Upper lobe of right lung (tissue), 1 donor: ENCODE measurements around the gene CDK14. TPM values are rescaled to one million over a fixed set of nuclear protein-coding genes. Genes with fewer than 3 reads are reported as not detected.

Experiments
- ATAC-seq: fragments of 200-7000 bp; cut with Tn5 transposase; one replicate; pipeline ENCODE4 v1.9.1; 2020; ENCODE audit warnings: mild to moderate bottlenecking, moderate library complexity
- DNase-seq: peaks from one replicate; pipeline ENCODE4 v3.0.0-alpha.2; 2020
- H3K27ac ChIP-seq: fragments of 200-600 bp; one replicate; pipeline ENCODE4 v1.8.0; 2022
- H3K27me3 ChIP-seq: fragments of 200-600 bp; one replicate; pipeline ENCODE4 v1.8.0; 2022; ENCODE audit warnings: mild to moderate bottlenecking
- H3K36me3 ChIP-seq: fragments of 200-600 bp; one replicate; pipeline ENCODE4 v1.8.0; 2022
- H3K4me1 ChIP-seq: fragments of 200-600 bp; one replicate; pipeline ENCODE4 v1.8.0; 2022
- H3K4me3 ChIP-seq: fragments of 200-600 bp; one replicate; pipeline ENCODE4 v1.8.0; 2022; ENCODE audit warnings: mild to moderate bottlenecking
- H3K9me3 ChIP-seq: fragments of 200-600 bp; one replicate; pipeline ENCODE4 v1.8.0; 2022
- intact Hi-C: fragments of 100-400 bp; cut with DNase I; formaldehyde crosslinking; loops from one replicate; pipeline ENCODE4 v1.11.0; 2022
- total RNA-seq: library from RNA; stranded (reverse); fragmentation: NEBNext Ultra II Directional; extraction: Animal tissue kit (Norgen Biotek cat#: 25700); gene quantifications from one replicate; pipeline ENCODE4 v1.2.1, GENCODE V29; 2021
- TF ChIP-seq, protein P1 (sequence below): fragments of 200-600 bp; IDR thresholded peaks from one replicate; pipeline ENCODE4 v1.8.0; 2022; ENCODE audit warnings: antibody characterized with exemption
- donor health status: DM: no; HTN: yes; CAD: no; lungs with severe emphysema.

CDK14 gene
- total RNA-seq, 1 donor from 2014 or later: 47.2 TPM

- no peaks in the 10 kb centered on the region for H3K36me3 ChIP-seq
- no peaks in the 10 kb centered on the region for H3K27me3 ChIP-seq
- ATAC-seq: no peak
- no peak overlapping the region for H3K4me3 ChIP-seq
- H3K9me3 ChIP-seq: no peaks in the 10 kb centered on the region
- DNase-seq: no peak
- intact Hi-C loops: no loop called here
- TF ChIP-seq, protein P1, sequence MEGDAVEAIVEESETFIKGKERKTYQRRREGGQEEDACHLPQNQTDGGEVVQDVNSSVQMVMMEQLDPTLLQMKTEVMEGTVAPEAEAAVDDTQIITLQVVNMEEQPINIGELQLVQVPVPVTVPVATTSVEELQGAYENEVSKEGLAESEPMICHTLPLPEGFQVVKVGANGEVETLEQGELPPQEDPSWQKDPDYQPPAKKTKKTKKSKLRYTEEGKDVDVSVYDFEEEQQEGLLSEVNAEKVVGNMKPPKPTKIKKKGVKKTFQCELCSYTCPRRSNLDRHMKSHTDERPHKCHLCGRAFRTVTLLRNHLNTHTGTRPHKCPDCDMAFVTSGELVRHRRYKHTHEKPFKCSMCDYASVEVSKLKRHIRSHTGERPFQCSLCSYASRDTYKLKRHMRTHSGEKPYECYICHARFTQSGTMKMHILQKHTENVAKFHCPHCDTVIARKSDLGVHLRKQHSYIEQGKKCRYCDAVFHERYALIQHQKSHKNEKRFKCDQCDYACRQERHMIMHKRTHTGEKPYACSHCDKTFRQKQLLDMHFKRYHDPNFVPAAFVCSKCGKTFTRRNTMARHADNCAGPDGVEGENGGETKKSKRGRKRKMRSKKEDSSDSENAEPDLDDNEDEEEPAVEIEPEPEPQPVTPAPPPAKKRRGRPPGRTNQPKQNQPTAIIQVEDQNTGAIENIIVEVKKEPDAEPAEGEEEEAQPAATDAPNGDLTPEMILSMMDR: no peak
- H3K4me1 ChIP-seq: no peaks in the 10 kb centered on the region
- no peak overlapping the region for H3K27ac ChIP-seq
Observed at GRCh38 chr7:90869335-90869734, 273.2 kb downstream of the CDK14 start.

DNA sequence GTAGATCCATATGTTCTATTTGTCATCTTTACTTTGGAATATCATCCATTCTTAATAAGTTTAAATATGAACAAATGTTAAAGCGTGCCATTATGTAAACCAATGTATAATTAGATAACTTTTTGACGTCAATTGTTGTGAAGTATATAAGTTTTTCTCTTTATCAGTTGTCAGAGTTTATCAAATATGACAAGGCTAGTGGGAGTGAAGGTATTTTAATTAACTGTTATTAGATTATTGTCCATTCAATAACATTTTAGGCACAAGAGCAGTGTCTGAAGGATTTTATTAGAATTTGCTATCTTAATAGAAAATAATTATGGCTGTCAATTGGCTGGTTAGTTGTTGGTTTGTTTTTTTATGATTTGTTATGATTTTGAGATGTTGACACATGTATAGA lies 280.6 kb downstream of the CDK14 start:
- H3K27me3 ChIP-seq: no peaks in the 10 kb centered on the region
- intact Hi-C loops: no loop called here
- no peaks in the 10 kb centered on the region for H3K9me3 ChIP-seq
- TF ChIP-seq, protein P1: no peak
- ATAC-seq: no peak
- H3K4me3 ChIP-seq: no peak overlapping the region
- no peaks in the 10 kb centered on the region for H3K36me3 ChIP-seq
- H3K27ac ChIP-seq: no peak overlapping the region
- no peaks in the 10 kb centered on the region for H3K4me1 ChIP-seq
- DNase-seq: no peak

- no peaks in the 10 kb centered on the region for H3K27me3 ChIP-seq
- intact Hi-C loops: no loop called here
- ATAC-seq (no peak), DNase-seq (no peak)
- no peaks in the 10 kb centered on the region for H3K4me1 ChIP-seq
- no peaks in the 10 kb centered on the region for H3K9me3 ChIP-seq
- no peaks in the 10 kb centered on the region for H3K36me3 ChIP-seq
- no peak overlapping the region for H3K27ac ChIP-seq
- TF ChIP-seq, protein P1: no peak
- no peak overlapping the region for H3K4me3 ChIP-seq
Observed at GRCh38 chr7:90877201-90877600, 281.1 kb downstream of the CDK14 start.

GRCh38 chr7:90879924-90880323 lies 283.8 kb downstream of the CDK14 start:
- Histone ChIP-seq H3K27me3 (no peaks in the 10 kb centered on the region), H3K4me1 (no peaks in the 10 kb centered on the region), H3K9me3 (no peaks in the 10 kb centered on the region), H3K27ac (no peak overlapping the region), H3K36me3 (no peaks in the 10 kb centered on the region), H3K4me3 (no peak overlapping the region)
- DNase-seq (no peak), ATAC-seq (no peak)
- TF ChIP-seq, protein P1: no peak
- intact Hi-C loops: no loop called here

GRCh38 chr7:90886416-90886815 lies 290.3 kb downstream of the CDK14 start:
- no peak overlapping the region for H3K4me3 ChIP-seq
- no peak for DNase-seq
- intact Hi-C loops: no loop called here
- ATAC-seq: no peak
- H3K36me3 ChIP-seq: no peaks in the 10 kb centered on the region
- no peaks in the 10 kb centered on the region for H3K27me3 ChIP-seq
- no peak overlapping the region for H3K27ac ChIP-seq
- H3K4me1 ChIP-seq: no peaks in the 10 kb centered on the region
- no peaks in the 10 kb centered on the region for H3K9me3 ChIP-seq
- TF ChIP-seq, protein P1: no peak

- H3K4me3 ChIP-seq: no peak overlapping the region
- intact Hi-C loops: no loop called here
- ATAC-seq (no peak), DNase-seq (no peak)
- H3K9me3 ChIP-seq: no peaks in the 10 kb centered on the region
- no peak overlapping the region for H3K27ac ChIP-seq
- no peaks in the 10 kb centered on the region for H3K27me3 ChIP-seq
- TF ChIP-seq, protein P1: no peak
- no peaks in the 10 kb centered on the region for H3K36me3 ChIP-seq
- H3K4me1 ChIP-seq: no peaks in the 10 kb centered on the region
Observed at GRCh38 chr7:90889210-90889609, 293.1 kb downstream of the CDK14 start.
